ENCODE data around the gene NECAB3.

The NECAB3 gene, protein sequence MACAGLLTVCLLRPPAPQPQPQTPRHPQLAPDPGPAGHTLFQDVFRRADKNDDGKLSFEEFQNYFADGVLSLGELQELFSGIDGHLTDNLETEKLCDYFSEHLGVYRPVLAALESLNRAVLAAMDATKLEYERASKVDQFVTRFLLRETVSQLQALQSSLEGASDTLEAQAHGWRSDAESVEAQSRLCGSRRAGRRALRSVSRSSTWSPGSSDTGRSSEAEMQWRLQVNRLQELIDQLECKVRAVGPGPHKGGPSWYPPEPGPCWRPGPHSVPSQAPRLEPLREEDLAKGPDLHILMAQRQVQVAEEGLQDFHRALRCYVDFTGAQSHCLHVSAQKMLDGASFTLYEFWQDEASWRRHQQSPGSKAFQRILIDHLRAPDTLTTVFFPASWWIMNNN

DNA sequence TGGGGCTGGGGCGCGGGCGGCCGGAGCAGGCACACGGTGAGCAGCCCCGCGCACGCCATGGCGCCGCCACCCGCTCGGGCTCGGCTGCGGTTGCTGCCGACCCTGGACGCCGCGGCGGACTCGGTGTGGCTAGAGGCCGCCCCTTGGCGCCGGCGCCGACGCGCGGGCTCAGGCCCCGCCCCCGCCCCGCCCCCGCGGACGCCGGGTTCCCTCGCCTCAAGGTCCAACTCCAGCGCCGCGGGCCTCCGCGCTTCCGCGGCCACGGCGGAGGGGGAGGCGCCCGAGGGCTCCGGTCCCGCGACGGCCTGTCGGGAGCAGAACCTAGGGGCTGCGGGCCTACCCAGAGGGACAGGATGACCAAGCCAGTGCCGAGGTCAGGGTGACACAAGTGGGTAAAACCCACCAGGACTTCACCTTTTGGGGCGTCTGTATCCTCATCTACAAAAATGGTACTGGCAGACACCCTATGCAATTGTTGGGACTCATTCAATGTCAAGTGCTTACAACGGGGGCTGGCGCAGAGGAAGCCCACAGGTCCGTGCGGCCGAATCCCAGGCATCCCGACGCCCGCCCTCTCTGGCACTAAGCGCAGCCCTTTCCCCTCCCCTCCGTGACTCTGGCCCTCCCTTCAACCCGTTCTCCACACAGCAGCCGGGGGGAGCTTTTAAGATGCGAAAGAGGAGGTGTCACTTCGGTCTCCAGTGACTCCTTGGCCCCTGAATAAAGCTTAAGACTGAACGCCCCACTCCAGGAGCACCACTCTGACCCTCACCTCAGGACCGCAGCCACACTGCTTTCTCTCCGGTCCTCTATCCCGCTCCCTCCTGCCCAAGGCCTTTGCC is at the start of gene NECAB3:
NECAB3 (minus strand) TSS at position 135 of the 842 bp plus-strand sequence; CDS start at position 59, 76 bp downstream.
- TF ChIP-seq, protein P1, sequence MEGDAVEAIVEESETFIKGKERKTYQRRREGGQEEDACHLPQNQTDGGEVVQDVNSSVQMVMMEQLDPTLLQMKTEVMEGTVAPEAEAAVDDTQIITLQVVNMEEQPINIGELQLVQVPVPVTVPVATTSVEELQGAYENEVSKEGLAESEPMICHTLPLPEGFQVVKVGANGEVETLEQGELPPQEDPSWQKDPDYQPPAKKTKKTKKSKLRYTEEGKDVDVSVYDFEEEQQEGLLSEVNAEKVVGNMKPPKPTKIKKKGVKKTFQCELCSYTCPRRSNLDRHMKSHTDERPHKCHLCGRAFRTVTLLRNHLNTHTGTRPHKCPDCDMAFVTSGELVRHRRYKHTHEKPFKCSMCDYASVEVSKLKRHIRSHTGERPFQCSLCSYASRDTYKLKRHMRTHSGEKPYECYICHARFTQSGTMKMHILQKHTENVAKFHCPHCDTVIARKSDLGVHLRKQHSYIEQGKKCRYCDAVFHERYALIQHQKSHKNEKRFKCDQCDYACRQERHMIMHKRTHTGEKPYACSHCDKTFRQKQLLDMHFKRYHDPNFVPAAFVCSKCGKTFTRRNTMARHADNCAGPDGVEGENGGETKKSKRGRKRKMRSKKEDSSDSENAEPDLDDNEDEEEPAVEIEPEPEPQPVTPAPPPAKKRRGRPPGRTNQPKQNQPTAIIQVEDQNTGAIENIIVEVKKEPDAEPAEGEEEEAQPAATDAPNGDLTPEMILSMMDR (IDR thresholded peaks at IDR 0.05): no peak
- peak; percentile 88 for DNase-seq
- peak within 1 kb of the TSS; percentile 93 for H3K4me3 Mint-ChIP-seq

DNA sequence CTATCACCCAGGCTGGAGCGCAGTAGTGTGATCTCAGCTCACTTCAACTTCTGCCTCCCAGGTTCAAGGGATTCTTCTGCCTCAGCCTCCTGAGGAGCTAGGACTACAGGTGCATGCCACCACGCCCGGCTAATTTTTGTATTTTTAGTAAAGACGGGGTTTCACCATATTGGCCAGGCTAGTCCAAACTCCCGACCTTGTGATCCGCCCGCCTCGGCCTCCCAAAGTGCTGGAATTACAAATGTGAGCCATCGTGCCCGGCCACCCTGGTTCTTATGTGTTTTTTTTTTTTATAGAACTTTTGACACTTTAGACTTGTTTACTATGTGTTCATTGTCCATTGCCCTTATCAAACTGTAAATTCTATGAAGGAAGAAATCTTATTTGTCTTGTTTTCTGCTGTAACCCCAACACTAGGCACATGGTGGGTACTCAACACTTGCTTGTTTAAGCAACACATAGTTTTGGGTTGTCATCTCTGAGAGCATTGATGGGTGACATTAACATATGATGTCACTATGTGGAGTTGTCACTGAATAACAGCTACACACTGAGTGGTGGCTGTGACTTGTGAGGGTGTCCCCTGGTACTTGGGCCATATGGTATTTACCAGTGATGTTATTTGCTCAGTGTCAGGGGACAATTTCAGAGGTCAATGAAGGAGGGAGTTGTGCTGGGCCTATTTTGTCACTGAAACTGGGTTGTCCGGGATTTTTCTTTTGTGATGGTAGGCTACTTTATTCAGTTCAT is 47.3 kb upstream of the NECAB3 start:
- Mint-ChIP-seq H3K27me3 (ENCODE audit: low read depth, poor library complexity) (peaks cover 30% of the 10 kb centered on the region), H3K9me3 (peaks cover 10% of the 10 kb centered on the region), H3K36me3 (ENCODE audit: low read depth) (no peaks in the 10 kb centered on the region), H3K4me3 (no peak overlapping the region), H3K27ac (no peak overlapping the region), H3K4me1 (no peaks in the 10 kb centered on the region)
- no peak for DNase-seq
- TF ChIP-seq, protein P1 (IDR thresholded peaks at IDR 0.05): no peak

More for the DNA sequence above, at the start of gene NECAB3:
- Mint-ChIP-seq H3K9me3 (no peaks in the 10 kb centered on the region), H3K4me1 (peaks cover 42% of the 10 kb centered on the region), H3K27ac (peak within 1 kb of the TSS; percentile 68), H3K36me3 (ENCODE audit: low read depth) (peaks cover 30% of the 10 kb centered on the region), H3K27me3 (ENCODE audit: low read depth, poor library complexity) (no peaks in the 10 kb centered on the region)

DNA sequence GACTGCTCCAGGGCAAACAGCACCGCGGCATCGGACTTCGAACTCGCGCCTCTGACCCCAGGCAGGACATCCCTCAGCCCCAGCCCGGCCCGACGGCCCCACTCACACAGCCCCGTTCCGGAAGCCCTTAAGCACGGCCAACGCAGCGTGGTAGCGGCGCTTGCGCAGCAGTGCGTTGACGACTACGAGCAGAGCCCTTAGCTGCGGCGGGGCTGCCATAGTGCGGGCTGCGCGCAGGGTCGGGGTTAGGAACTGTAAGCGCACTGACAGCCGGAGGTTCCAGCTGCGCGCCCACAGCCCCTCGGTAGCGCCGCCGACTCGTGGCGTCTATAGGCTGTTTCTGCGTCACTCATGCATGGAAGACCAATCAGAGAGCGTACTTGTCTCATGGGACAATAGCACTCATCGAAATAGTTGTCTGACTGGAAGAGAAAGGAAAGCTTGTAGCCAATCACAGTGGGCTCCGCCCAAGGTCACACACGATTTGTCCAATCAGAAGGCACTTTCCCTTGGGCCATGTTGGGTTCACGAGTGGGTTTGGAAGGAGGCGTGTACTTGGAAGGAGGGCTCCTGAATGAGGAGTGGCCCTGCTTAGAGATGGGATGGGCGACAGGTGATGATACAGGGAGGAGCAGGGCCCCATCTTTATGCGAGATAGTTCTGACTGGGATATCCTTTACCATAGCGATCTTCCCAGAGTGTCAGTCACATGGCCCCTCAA is 45.9 kb upstream of the NECAB3 start, which contains the start of gene PXMP4:
PXMP4 (minus strand) TSS at position 322 of the 721 bp plus-strand sequence; CDS start at position 219, 103 bp downstream.
- Mint-ChIP-seq H3K9me3 (peaks cover 10% of the 10 kb centered on the region), H3K4me3 (peak within 1 kb of the TSS; percentile 79), H3K4me1 (no peaks in the 10 kb centered on the region), H3K27me3 (ENCODE audit: low read depth, poor library complexity) (peaks cover 18% of the 10 kb centered on the region), H3K27ac (no peak within 1 kb of the TSS), H3K36me3 (ENCODE audit: low read depth) (no peaks in the 10 kb centered on the region)
- TF ChIP-seq, protein P1 (IDR thresholded peaks at IDR 0.05): no peak
- DNase-seq: peak; percentile 68

DNA sequence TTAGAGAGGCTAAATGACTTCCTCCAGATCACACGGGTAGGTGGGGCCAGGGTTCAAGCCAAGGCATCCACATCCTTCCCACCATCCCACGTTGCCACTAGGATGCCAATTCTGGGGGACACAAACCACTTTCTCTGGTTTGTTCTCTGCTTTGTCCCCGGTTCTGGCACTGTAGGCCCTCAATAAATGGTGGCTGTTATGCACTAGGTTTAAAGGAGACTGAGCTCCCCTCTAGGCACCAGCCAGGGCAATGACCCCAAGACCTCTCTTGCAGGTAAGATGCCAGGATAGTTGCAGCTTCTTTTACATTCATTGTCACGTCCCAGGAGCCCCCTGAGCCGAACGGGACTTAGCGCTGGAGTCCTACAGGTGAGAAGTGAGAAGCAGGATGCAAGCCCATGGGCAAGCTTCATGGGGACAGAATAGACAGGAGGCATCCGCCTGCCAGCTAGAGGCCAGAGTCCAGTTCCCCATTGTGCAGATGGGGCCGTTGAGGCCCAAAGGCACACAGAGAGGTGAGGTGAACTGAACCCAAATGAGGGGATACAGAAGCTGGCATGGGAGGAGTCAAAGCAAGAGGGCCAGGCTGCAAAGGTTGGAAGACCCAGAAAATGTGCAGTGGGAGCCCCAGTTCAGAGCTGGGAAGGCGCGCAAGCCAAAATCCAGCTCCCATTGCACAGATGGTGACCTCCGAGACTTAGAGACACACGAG is 45.2 kb upstream of the NECAB3 start:
- Mint-ChIP-seq H3K4me1 (no peaks in the 10 kb centered on the region), H3K4me3 (peak overlapping the region; percentile 79), H3K27me3 (ENCODE audit: low read depth, poor library complexity) (peaks cover 14% of the 10 kb centered on the region), H3K9me3 (peaks cover 10% of the 10 kb centered on the region), H3K27ac (no peak overlapping the region), H3K36me3 (ENCODE audit: low read depth) (no peaks in the 10 kb centered on the region)
- DNase-seq: no peak
- TF ChIP-seq, protein P1 (IDR thresholded peaks at IDR 0.05): no peak

DNA sequence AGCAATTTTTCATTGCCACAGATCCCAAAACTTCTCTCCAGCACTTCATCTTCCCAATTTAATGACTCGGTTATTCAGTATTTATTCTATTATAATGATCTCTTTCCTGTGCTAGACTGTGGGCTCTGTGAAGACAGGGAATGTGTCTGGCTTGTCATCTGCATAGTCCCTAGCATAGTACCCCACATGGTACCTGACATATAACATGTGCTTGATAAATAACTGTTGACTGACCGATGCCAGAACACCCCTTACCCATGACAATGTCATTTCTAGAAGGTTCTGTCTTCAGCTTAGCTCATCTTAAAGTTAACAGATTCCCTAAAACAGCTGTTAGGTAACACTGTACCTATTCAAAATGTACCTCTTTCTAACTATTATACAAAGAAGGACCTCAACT is 42.3 kb upstream of the NECAB3 start:
- peaks cover 10% of the 10 kb centered on the region for H3K27me3 Mint-ChIP-seq (ENCODE audit: low read depth, poor library complexity)
- no peak for DNase-seq
- no peaks in the 10 kb centered on the region for H3K36me3 Mint-ChIP-seq (ENCODE audit: low read depth)
- H3K4me1 Mint-ChIP-seq: no peaks in the 10 kb centered on the region
- H3K9me3 Mint-ChIP-seq: peaks cover 10% of the 10 kb centered on the region
- H3K27ac Mint-ChIP-seq: no peak overlapping the region
- no peak overlapping the region for H3K4me3 Mint-ChIP-seq
- TF ChIP-seq, protein P1 (IDR thresholded peaks at IDR 0.05): no peak
